OCI-LY1 (cell line): ENCODE data around the gene RBM20.

Experiments
- CTCF ChIP-seq: fragments of 200-600 bp; sonication (generic), shearing (Covaris generic); IDR thresholded peaks from 2 replicates; pipeline ENCODE4 v1.5.1; 2017; ENCODE audit warnings: mild to moderate bottlenecking, antibody characterized with exemption, low read length, moderate library complexity, mixed read lengths
- EZH2 ChIP-seq: fragments of 200-600 bp; sonication (generic), shearing (Covaris generic); IDR thresholded peaks from 2 replicates; pipeline ENCODE4 v1.8.0; 2017; ENCODE audit warnings: borderline replicate concordance, mixed run types, mild to moderate bottlenecking, antibody characterized with exemption, low read length, moderate library complexity, mixed read lengths

GRCh38 chr10:110691139-110691538, 47.0 kb downstream of the RBM20 start:
- TF ChIP-seq CTCF (no peak), EZH2 (no peak)
